HEK293 (cell line): ENCODE results near the gene TMEM185B.

ENCODE experiments used
- CTCF ChIA-PET: fragments of 350-600 bp; formaldehyde crosslinking; extraction: SDS; loops from one replicate; lab custom pipeline; 2021; ENCODE audit warnings: antibody characterized with exemption; lab: Yijun Ruan, JAX
- POLR2A ChIA-PET: fragments of 300-600 bp; formaldehyde crosslinking; extraction: SDS; loops from one replicate; lab custom pipeline; 2020; ENCODE audit warnings: antibody characterized with exemption, inconsistent platforms; lab: Yijun Ruan, JAX
- H3K27ac ChIP-seq: fragments of 200-500 bp; sonication (Bioruptor generic); 2 replicates; pipeline ENCODE4 v1.5.1; 2014; ENCODE audit warnings: low read depth, low read length, control low read depth, inconsistent platforms; ENCODE audit errors: extremely low read depth
- H3K36me3 ChIP-seq, 2 experiments: fragments of 200-500 bp in 1 of 2; sonication (Bioruptor generic) in 1 of 2; 1 replicate in 1 of 2; 2 replicates in 1 of 2; pipeline ENCODE4 v1.5.1; 2014 to 2017; ENCODE audit warnings: inconsistent platforms in 2 of 2, low read length in 2 of 2; ENCODE audit not compliant: control insufficient read depth in 2 of 2, insufficient read depth in 1 of 2
- H3K4me1 ChIP-seq: fragments of 200-500 bp; sonication (Bioruptor generic); 2 replicates; pipeline ENCODE4 v1.5.1; 2014; ENCODE audit warnings: mild to moderate bottlenecking, low read length, inconsistent platforms; ENCODE audit not compliant: control insufficient read depth, insufficient read depth
- H3K4me3 ChIP-seq: 2 replicates; pipeline ENCODE4 v1.5.1; 2011; ENCODE audit warnings: low read depth, mild to moderate bottlenecking, control low read depth, low read length, moderate library complexity
- H3K9me3 ChIP-seq: fragments of 200-500 bp; sonication (Bioruptor generic); 2 replicates; pipeline ENCODE4 v1.5.1; 2014; ENCODE audit warnings: low read depth, low read length, inconsistent platforms; ENCODE audit not compliant: control insufficient read depth, insufficient read depth
- OSR2 ChIP-seq: fragments of 450-650 bp; formaldehyde crosslinking; IDR thresholded peaks from 2 replicates; pipeline ENCODE4 v1.5.1; 2016; ENCODE audit warnings: missing biosample characterization, missing genetic modification characterization
- PRDM1 ChIP-seq: fragments of 450-650 bp; formaldehyde crosslinking; IDR thresholded peaks from 2 replicates; pipeline ENCODE4; 2016; ENCODE audit warnings: missing biosample characterization, missing genetic modification characterization
- PRDM2 ChIP-seq: fragments of 450-650 bp; formaldehyde crosslinking; IDR thresholded peaks from 2 replicates; pipeline ENCODE4 v1.5.1; 2016; ENCODE audit warnings: missing biosample characterization, missing genetic modification characterization, borderline replicate concordance
- ZBTB8A ChIP-seq: fragments of 450-650 bp; formaldehyde crosslinking; IDR thresholded peaks from 2 replicates; pipeline ENCODE4 v1.5.1; 2016; ENCODE audit warnings: missing biosample characterization, missing genetic modification characterization
- ZNF112 ChIP-seq: fragments of 450-650 bp; formaldehyde crosslinking; IDR thresholded peaks from 2 replicates; pipeline ENCODE4 v1.5.0; 2017; ENCODE audit warnings: missing biosample characterization, missing genetic modification characterization
- ZNF169 ChIP-seq: fragments of 450-650 bp; formaldehyde crosslinking; IDR thresholded peaks from 2 replicates; pipeline ENCODE4 v1.5.1; 2016; ENCODE audit warnings: missing biosample characterization, missing genetic modification characterization
- ZNF175 ChIP-seq: fragments of 450-650 bp; formaldehyde crosslinking; IDR thresholded peaks from 2 replicates; pipeline ENCODE4 v1.5.1; 2016; ENCODE audit warnings: missing biosample characterization, missing genetic modification characterization
- ZNF18 ChIP-seq: fragments of 450-650 bp; formaldehyde crosslinking; IDR thresholded peaks from 2 replicates; pipeline ENCODE4 v1.5.1; 2016; ENCODE audit warnings: missing biosample characterization, missing genetic modification characterization
- ZNF184 ChIP-seq: fragments of 450-650 bp; IDR thresholded peaks from 2 replicates; pipeline ENCODE4 v1.5.1; 2018; ENCODE audit warnings: missing biosample characterization, mild to moderate bottlenecking, missing genetic modification characterization
- ZNF24 ChIP-seq: fragments of 450-650 bp; formaldehyde crosslinking; IDR thresholded peaks from 2 replicates; pipeline ENCODE4 v1.5.1; 2016; ENCODE audit warnings: missing biosample characterization, missing genetic modification characterization
- ZNF280C ChIP-seq: fragments of 450-650 bp; formaldehyde crosslinking; IDR thresholded peaks from 2 replicates; pipeline ENCODE4 v1.5.1; 2016; ENCODE audit warnings: missing biosample characterization, missing genetic modification characterization
- ZNF391 ChIP-seq: fragments of 450-650 bp; formaldehyde crosslinking; IDR thresholded peaks from 2 replicates; pipeline ENCODE4 v1.5.1; 2016; ENCODE audit warnings: low read depth, missing biosample characterization, missing genetic modification characterization, borderline replicate concordance
- ZNF423 ChIP-seq: fragments of 450-650 bp; formaldehyde crosslinking; IDR thresholded peaks from 2 replicates; pipeline ENCODE4 v1.5.1; 2016; ENCODE audit warnings: missing biosample characterization, missing genetic modification characterization
- ZNF513 ChIP-seq: fragments of 450-650 bp; IDR thresholded peaks from 2 replicates; pipeline ENCODE4 v1.5.1; 2018; ENCODE audit warnings: missing biosample characterization, missing genetic modification characterization
- ZNF610 ChIP-seq: fragments of 450-650 bp; formaldehyde crosslinking; IDR thresholded peaks from 2 replicates; pipeline ENCODE4 v1.5.1; 2016; ENCODE audit warnings: missing biosample characterization, missing genetic modification characterization, borderline replicate concordance

The TMEM185B gene

GRCh38 chr2:120219291-120219690 is 3.9 kb downstream of the TMEM185B start:
- Histone ChIP-seq H3K4me3 (no peak overlapping the region), H3K4me1 (no peaks in the 10 kb centered on the region), H3K36me3 (peaks cover 0 to 30% of the 10 kb centered on the region in 2 experiments; a peak in 1 of 3 replicates), H3K27ac (no peak overlapping the region), H3K9me3 (no peaks in the 10 kb centered on the region)
- no peak for TF ChIP-seq ZBTB8A
- TF ChIP-seq ZNF513: no peak
- no peak for TF ChIP-seq ZNF18 (tag by site-specific recombination)
- no peak for TF ChIP-seq PRDM1 (tag by site-specific recombination)
- no peak for TF ChIP-seq ZNF391
- POLR2A ChIA-PET: interaction anchor here (1.6 kb wide), 1 partner anchor 33 kb away, joined by 3 read pairs; the partner anchor contains the start of gene RALB
- CTCF ChIA-PET: interaction anchor here (1.2 to 1.6 kb wide), 2 partner anchors 13 to 15 kb away, joined by 4 to 5 read pairs; no protein-coding TSS in a partner anchor

- no peak overlapping the region for H3K27ac ChIP-seq
- CTCF ChIA-PET: no interaction called here
- POLR2A ChIA-PET: interaction anchor here (0.8 kb wide), 1 partner anchor 34 kb away, joined by 3 read pairs; the partner anchor contains the start of gene RALB
- no peaks in the 10 kb centered on the region for H3K4me1 ChIP-seq
- H3K9me3 ChIP-seq: no peaks in the 10 kb centered on the region
- H3K4me3 ChIP-seq: no peak overlapping the region
- H3K36me3 ChIP-seq: peaks cover 0 to 30% of the 10 kb centered on the region in 2 experiments; a peak in 1 of 3 replicates
- no peak for TF ChIP-seq ZNF112 (tag by site-specific recombination)
- no peak for TF ChIP-seq ZNF280C (tag by site-specific recombination)
- TF ChIP-seq ZNF169 (tag by site-specific recombination): no peak
- no peak for TF ChIP-seq OSR2
Observed at GRCh38 chr2:120218181-120218580, 5.0 kb downstream of the TMEM185B start.

GRCh38 chr2:120210270-120210693 is 12.9 kb downstream of the TMEM185B start:
- H3K27ac ChIP-seq: no peak overlapping the region
- no peaks in the 10 kb centered on the region for H3K9me3 ChIP-seq
- no peaks in the 10 kb centered on the region for H3K4me1 ChIP-seq
- no peak overlapping the region for H3K4me3 ChIP-seq
- CTCF ChIA-PET: interaction anchor here (1.1 kb wide), 1 partner anchor 8 kb away, joined by 4 read pairs; no protein-coding TSS in a partner anchor
- TF ChIP-seq ZNF24 (tag by site-specific recombination) (no peak), ZNF423 (tag by site-specific recombination) (no peak), ZNF610 (tag by site-specific recombination) (no peak), PRDM2 (tag by site-specific recombination) (no peak), ZNF175 (no peak), ZNF184 (tag by site-specific recombination) (no peak)
- H3K36me3 ChIP-seq: no peaks in the 10 kb centered on the region
- POLR2A ChIA-PET: interaction anchor here (0.5 kb wide), 1 partner anchor 488 kb away, joined by 4 read pairs; no protein-coding TSS in a partner anchor
